Smooth muscle cell (in vitro differentiated cells): ENCODE results near the gene DISC1. TPM values are rescaled to one million over a fixed set of nuclear protein-coding genes. Genes with fewer than 3 reads are reported as not detected.

Experiments
- DNase-seq: peaks from one replicate; lab custom pipeline; 2025; ENCODE audit not compliant: unreplicated experiment; lab: John Stamatoyannopoulos, UW
- H2AFZ ChIP-seq: fragments of 200-600 bp; sonication (generic); 2 replicates; pipeline ENCODE4 v1.6.0; 2016; ENCODE audit warnings: antibody characterized with exemption, low read depth, mild to moderate bottlenecking
- H3F3A ChIP-seq: fragments of 200-600 bp; sonication (generic); 2 replicates; pipeline ENCODE4 v1.6.0; 2017; ENCODE audit warnings: antibody characterized with exemption, low read depth
- H3K27ac ChIP-seq: fragments of 200-600 bp; sonication (generic); 2 replicates; pipeline ENCODE4 v1.5.1; 2016; ENCODE audit warnings: low read depth, mild to moderate bottlenecking
- H3K27me3 ChIP-seq: fragments of 200-600 bp; sonication (generic); 2 replicates; pipeline ENCODE4 v1.6.1; 2016; ENCODE audit warnings: low read depth, mild to moderate bottlenecking
- H3K36me3 ChIP-seq: fragments of 200-600 bp; sonication (generic); 2 replicates; pipeline ENCODE4 v1.5.1; 2016; ENCODE audit warnings: low read depth
- H3K4me1 ChIP-seq: fragments of 200-600 bp; sonication (generic); 2 replicates; pipeline ENCODE4 v1.5.1; 2016; ENCODE audit warnings: low read depth
- H3K4me2 ChIP-seq: fragments of 200-600 bp; sonication (generic); 2 replicates; pipeline ENCODE4 v1.6.0; 2016; ENCODE audit warnings: mild to moderate bottlenecking
- H3K4me3 ChIP-seq: fragments of 200-600 bp; sonication (generic); 2 replicates; pipeline ENCODE4 v1.5.1; 2016; ENCODE audit warnings: mild to moderate bottlenecking
- H3K79me2 ChIP-seq: fragments of 200-600 bp; sonication (generic); 2 replicates; pipeline ENCODE4 v1.6.0; 2016; ENCODE audit warnings: low read depth, mild to moderate bottlenecking
- H3K9ac ChIP-seq: fragments of 200-600 bp; sonication (generic); 2 replicates; pipeline ENCODE4 v1.6.0; 2016; ENCODE audit warnings: low read depth
- H3K9me3 ChIP-seq: fragments of 200-600 bp; sonication (generic); replicated peaks from 2 replicates; pipeline ENCODE4 v1.5.1; 2016; ENCODE audit warnings: low read depth
- H4K20me1 ChIP-seq: fragments of 200-600 bp; sonication (generic); 2 replicates; pipeline ENCODE4 v1.6.0; 2016; ENCODE audit warnings: low read depth
- WGBS: methylation state at CpG from one replicate; pipeline ENCODE4 v1.1.7; 2016; ENCODE audit warnings: low lambda C conversion rate; 5-methylcytosine and 5-hydroxymethylcytosine counted together
- polyA plus RNA-seq: library from polyadenylated mRNA; unstranded; fragments of >200 nt; fragmentation: Nextera tagmentation; extraction: Ambion mirVana; gene quantifications from 2 replicates; pipeline ENCODE4 v1.2.1, GENCODE V29; 2016
- total RNA-seq: library from RNA; depleted of rRNA; stranded (reverse); fragments of >200 nt; gene quantifications from 2 replicates; pipeline ENCODE4 v1.2.3, GENCODE V29; 2014
- TF ChIP-seq, protein P1 (sequence below): fragments of 200-600 bp; sonication (generic); IDR thresholded peaks from 2 replicates; pipeline ENCODE4 v1.5.1; 2017; ENCODE audit warnings: borderline replicate concordance, mild to moderate bottlenecking, antibody characterized with exemption; ENCODE audit not compliant: insufficient read depth, poor library complexity, severe bottlenecking

Gene DISC1
- total and polyA plus RNA-seq, 2 experiments from 2014 or later = 0.89 to 4.3 TPM

DNA sequence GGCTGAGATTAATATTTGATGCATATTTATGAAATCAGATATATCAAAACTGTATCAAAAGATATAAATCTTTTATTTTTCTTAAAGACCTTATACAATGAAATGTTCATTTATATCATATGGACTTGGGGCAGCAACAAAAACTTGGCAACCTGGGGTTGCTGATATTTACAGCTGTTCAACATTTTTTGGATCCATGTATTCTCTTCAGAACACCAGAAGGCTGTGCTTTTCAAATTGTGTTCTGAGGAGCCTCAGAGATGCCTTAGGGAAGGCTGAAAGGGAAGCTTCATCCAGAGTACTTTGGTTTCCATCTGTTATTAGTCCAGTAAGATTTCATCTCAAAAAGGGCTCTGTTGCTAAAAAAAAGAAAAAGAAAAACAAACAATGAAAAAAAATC lies 94.8 kb downstream of the DISC1 start:
- TF ChIP-seq, protein P1, sequence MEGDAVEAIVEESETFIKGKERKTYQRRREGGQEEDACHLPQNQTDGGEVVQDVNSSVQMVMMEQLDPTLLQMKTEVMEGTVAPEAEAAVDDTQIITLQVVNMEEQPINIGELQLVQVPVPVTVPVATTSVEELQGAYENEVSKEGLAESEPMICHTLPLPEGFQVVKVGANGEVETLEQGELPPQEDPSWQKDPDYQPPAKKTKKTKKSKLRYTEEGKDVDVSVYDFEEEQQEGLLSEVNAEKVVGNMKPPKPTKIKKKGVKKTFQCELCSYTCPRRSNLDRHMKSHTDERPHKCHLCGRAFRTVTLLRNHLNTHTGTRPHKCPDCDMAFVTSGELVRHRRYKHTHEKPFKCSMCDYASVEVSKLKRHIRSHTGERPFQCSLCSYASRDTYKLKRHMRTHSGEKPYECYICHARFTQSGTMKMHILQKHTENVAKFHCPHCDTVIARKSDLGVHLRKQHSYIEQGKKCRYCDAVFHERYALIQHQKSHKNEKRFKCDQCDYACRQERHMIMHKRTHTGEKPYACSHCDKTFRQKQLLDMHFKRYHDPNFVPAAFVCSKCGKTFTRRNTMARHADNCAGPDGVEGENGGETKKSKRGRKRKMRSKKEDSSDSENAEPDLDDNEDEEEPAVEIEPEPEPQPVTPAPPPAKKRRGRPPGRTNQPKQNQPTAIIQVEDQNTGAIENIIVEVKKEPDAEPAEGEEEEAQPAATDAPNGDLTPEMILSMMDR = no peak
- Histone ChIP-seq H3K9me3 (no peaks in the 10 kb centered on the region), H3K27me3 (no peaks in the 10 kb centered on the region), H3K4me1 (no peaks in the 10 kb centered on the region), H3K9ac (no peak overlapping the region), H3F3A (no peaks in the 10 kb centered on the region), H2AFZ (no peak overlapping the region), H3K27ac (no peak overlapping the region), H3K4me3 (no peak overlapping the region), H3K36me3 (no peaks in the 10 kb centered on the region), H3K79me2 (no peaks in the 10 kb centered on the region), H3K4me2 (no peak overlapping the region), H4K20me1 (no peaks in the 10 kb centered on the region)
- DNase-seq = no peak

DNA sequence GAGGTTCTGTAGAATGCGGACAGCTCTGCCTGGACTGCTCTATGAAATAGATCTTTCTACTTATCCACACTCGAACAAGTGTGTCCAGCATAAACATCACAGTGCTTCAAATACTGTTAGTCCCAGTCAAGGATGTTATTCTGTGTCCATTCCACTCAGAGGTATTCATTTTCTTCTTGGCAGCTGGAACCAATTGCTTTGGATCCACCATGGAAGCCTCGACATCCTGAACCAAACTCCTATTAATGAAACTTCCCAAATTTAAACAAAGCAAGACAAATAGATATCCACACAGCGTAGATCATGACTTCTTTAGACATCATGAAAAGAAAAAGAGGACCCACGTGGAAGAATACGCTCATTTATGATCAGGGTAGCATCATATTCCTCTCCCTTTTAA lies 95.8 kb downstream of the DISC1 start:
- no peaks in the 10 kb centered on the region for H4K20me1 ChIP-seq
- H3K27ac ChIP-seq = no peak overlapping the region
- H2AFZ ChIP-seq = no peak overlapping the region
- TF ChIP-seq, protein P1 = no peak
- WGBS = 94% methylated on average over 6 of the region's 6 CpGs
- no peak for DNase-seq
- no peak overlapping the region for H3K4me2 ChIP-seq
- H3K27me3 ChIP-seq = no peaks in the 10 kb centered on the region
- no peaks in the 10 kb centered on the region for H3K4me1 ChIP-seq
- no peak overlapping the region for H3K4me3 ChIP-seq
- no peaks in the 10 kb centered on the region for H3K79me2 ChIP-seq
- no peak overlapping the region for H3K9ac ChIP-seq
- no peaks in the 10 kb centered on the region for H3F3A ChIP-seq
- H3K9me3 ChIP-seq = no peaks in the 10 kb centered on the region
- H3K36me3 ChIP-seq = no peaks in the 10 kb centered on the region

DNA sequence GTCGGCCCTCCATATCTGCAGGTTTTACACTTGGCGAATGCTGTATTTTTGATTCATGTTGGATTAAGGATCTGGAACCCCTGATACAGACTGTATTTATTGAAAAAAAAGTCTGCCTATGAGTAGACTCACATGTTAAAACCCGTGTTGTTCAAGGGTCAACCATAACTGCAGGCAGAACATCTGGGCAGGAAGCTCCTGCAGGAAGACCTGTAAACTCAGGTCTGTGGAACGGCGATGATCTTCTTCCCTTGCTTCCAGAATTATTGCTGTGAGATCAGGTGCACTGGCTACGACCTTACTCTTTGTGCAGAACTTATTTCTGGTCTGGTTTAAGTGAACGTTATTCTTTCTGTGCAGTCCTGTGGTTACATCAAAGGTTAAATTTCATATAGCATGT lies 96.6 kb downstream of the DISC1 start:
- H3K36me3 ChIP-seq = no peaks in the 10 kb centered on the region
- H3K4me2 ChIP-seq = no peak overlapping the region
- H3K9me3 ChIP-seq = no peaks in the 10 kb centered on the region
- no peaks in the 10 kb centered on the region for H3K79me2 ChIP-seq
- H3K4me1 ChIP-seq = no peaks in the 10 kb centered on the region
- WGBS = 93% methylated on average over 7 of the region's 7 CpGs
- H3K9ac ChIP-seq = no peak overlapping the region
- no peaks in the 10 kb centered on the region for H3K27me3 ChIP-seq
- H3K27ac ChIP-seq = no peak overlapping the region
- TF ChIP-seq, protein P1 = no peak
- no peaks in the 10 kb centered on the region for H3F3A ChIP-seq
- no peak overlapping the region for H3K4me3 ChIP-seq
- DNase-seq = no peak
- no peaks in the 10 kb centered on the region for H4K20me1 ChIP-seq
- no peak overlapping the region for H2AFZ ChIP-seq

DNA sequence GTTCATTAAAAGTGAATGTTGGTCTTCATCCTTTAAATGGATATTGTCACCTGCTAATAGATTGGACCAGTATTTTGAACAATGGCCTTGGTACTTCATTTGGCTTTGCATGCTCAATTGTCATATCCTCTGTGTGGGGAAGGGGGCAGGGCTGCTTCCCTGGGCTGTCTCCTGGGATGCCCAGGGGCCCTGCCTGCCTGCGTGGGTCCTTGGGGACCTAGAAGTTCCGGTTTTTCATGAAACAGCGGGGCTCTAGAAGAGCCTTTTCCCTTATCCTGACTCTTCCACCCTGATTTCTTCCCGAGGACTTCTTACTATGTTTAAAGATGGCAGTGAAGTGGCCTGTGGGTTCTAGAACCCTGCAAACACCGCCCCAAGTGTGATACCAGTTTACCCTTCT lies 97.5 kb downstream of the DISC1 start:
- no peaks in the 10 kb centered on the region for H4K20me1 ChIP-seq
- H3K27ac ChIP-seq = peak overlapping the region; percentile 74
- no peaks in the 10 kb centered on the region for H3F3A ChIP-seq
- 85% methylated on average over 5 of the region's 5 CpGs for WGBS
- H3K36me3 ChIP-seq = no peaks in the 10 kb centered on the region
- H3K9me3 ChIP-seq = no peaks in the 10 kb centered on the region
- H3K79me2 ChIP-seq = no peaks in the 10 kb centered on the region
- no peaks in the 10 kb centered on the region for H3K27me3 ChIP-seq
- H3K4me1 ChIP-seq = no peaks in the 10 kb centered on the region
- no peak overlapping the region for H2AFZ ChIP-seq
- no peak overlapping the region for H3K4me3 ChIP-seq
- H3K9ac ChIP-seq = peak overlapping the region; percentile 15
- TF ChIP-seq, protein P1 = no peak
- DNase-seq = no peak
- H3K4me2 ChIP-seq = no peak overlapping the region
